Central memory CD8-positive, alpha-beta T cell (primary cell): ENCODE results near the gene KISS1.

Experiments
- ATAC-seq: fragments of 150-1000 bp; cut with Tn5 transposase; replicated peaks from 2 replicates; pipeline ENCODE4 v1.10.0; 2022; ENCODE audit warnings: mild to moderate bottlenecking, moderate FRiP score, moderate number of reproducible peaks; ENCODE audit not compliant: poor library complexity, severe bottlenecking; ENCODE audit errors: extremely low read depth
- DNase-seq, 2 donors: peaks; one replicate each; pipeline ENCODE4 v3.0.0; 2021; ENCODE audit warnings: low spot score in 2 of 2
- H3K27ac Mint-ChIP-seq: one replicate; pipeline ENCODE4 v1.8.0; 2022; ENCODE audit warnings: low read depth, mild to moderate bottlenecking, moderate library complexity, mixed read lengths
- H3K27me3 Mint-ChIP-seq: one replicate; pipeline ENCODE4 v1.8.0; 2022; ENCODE audit warnings: mixed read lengths
- H3K36me3 Mint-ChIP-seq: one replicate; pipeline ENCODE4 v1.8.0; 2022; ENCODE audit warnings: mild to moderate bottlenecking, moderate library complexity, mixed read lengths; ENCODE audit not compliant: insufficient read depth
- H3K4me1 Mint-ChIP-seq: one replicate; pipeline ENCODE4 v1.8.0; 2022; ENCODE audit warnings: mixed read lengths
- H3K4me3 Mint-ChIP-seq: one replicate; pipeline ENCODE4 v1.8.0; 2022; ENCODE audit warnings: mild to moderate bottlenecking, moderate library complexity, mixed read lengths
- H3K9me3 Mint-ChIP-seq: one replicate; pipeline ENCODE4 v1.8.0; 2022; ENCODE audit warnings: mixed read lengths

Gene KISS1

DNA sequence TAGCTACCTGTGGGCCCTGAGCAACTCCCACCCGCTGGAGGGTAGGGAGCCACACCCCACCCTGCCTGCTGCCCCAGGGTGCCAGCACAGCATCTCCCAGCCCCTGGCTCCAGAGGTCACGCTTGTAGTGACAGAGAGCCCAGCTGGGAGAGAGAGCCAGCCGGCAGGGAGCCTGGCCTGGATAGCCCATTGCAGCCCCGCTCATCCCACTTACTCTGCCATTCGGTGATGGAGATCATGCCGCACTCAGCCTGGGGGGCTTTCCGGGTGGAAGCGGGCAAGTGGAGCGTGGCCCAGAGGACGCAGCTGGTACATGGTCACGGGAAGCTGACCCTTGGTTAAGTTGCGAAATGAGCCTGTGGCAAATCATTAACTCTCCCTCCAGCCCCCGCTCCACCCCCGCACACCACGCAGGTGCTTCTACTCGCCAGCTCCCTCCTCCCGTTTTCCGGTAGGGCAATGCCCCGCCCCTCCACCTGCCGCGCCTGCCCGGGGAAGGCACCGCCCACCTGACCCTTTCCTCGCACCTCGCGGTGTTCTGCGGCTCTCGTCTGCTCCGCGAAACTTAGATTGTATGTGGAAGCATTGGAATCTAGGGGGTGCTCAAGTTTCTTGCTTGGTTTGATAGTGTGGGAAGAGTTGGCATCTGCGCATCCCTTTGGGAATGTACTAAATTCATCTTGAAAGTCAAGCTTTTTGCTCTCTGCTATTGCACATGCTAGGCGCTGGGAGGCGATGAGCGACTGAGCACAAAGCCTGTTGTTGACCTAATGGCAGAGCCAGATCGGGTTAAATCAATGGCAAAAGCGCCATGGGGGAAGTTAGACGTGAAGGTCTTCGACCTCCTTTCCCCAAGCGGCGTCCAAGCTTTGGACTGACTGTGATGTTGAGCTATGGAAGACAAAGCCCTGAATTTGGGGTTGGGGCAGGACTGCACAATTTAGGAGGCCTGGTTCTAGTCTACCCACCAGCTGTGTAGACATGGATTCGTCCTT is 17.7 kb upstream of the KISS1 start, which contains the start of gene GOLT1A:
Gene GOLT1A (minus strand): TSS at position 321 of the 995 bp plus-strand sequence. CDS start 82 bp downstream, at position 239.
- Mint-ChIP-seq H3K9me3 (no peaks in the 10 kb centered on the region), H3K4me1 (peaks cover 6% of the 10 kb centered on the region), H3K27ac (no peak within 1 kb of the TSS), H3K27me3 (peaks cover 14% of the 10 kb centered on the region), H3K4me3 (peak within 1 kb of the TSS; percentile 25), H3K36me3 (no peaks in the 10 kb centered on the region)
- ATAC-seq (no peak), DNase-seq (no peak)

GRCh38 chr1:204212715-204213114 is 16.4 kb upstream of the KISS1 start:
- Mint-ChIP-seq H3K4me1 (no peaks in the 10 kb centered on the region), H3K4me3 (no peak overlapping the region), H3K36me3 (no peaks in the 10 kb centered on the region), H3K27ac (no peak overlapping the region), H3K9me3 (no peaks in the 10 kb centered on the region), H3K27me3 (peaks cover 14% of the 10 kb centered on the region)
- ATAC-seq (no peak), DNase-seq (no peak)

DNA sequence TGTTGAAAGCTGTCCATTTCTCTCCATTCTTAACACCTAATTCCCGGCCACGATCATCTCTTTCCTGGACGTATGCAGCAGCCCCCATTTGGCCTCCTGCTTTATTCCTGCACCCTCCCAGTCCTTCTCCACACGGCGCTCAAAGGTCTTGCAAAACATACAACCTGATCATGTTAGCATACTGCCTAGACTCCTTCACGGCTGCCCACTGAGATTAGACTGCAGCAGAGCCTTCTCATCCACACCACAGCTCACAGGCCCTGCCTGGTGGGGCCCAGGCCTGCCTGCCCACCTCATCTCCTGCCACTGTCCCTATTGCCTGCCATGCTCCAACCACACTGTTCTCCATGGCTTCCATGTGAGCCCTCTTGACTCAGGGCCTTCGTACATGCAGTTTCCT is 14.8 kb upstream of the KISS1 start:
- Mint-ChIP-seq H3K9me3 (no peaks in the 10 kb centered on the region), H3K27ac (no peak overlapping the region), H3K36me3 (no peaks in the 10 kb centered on the region), H3K4me3 (no peak overlapping the region), H3K4me1 (no peaks in the 10 kb centered on the region), H3K27me3 (peaks cover 29% of the 10 kb centered on the region)
- DNase-seq (no peak), ATAC-seq (no peak)

DNA sequence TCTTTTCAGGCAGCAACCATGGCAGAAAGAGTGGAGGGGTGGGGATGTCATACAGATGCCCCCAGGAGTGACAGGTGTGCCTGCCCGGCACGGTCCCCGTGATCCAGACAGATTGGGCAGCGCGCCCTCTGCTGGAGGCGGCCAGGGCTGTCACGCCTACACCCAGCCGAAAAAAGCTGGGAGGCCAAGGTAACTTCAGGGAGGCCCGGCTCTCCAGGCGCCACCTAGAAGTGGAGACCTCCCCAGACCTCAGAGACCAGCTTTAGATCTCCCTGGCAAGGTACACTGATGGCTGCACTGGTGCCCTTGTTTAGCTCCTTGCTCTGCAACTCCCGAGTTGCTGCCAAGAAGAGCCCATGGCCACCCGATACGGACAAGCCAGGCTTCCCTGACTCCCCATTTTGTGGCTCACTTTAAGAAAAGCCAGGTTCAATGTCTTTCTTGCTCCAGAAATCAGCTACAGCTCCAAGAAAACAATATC is 10.9 kb upstream of the KISS1 start:
- Mint-ChIP-seq H3K4me3 (no peak overlapping the region), H3K9me3 (no peaks in the 10 kb centered on the region), H3K4me1 (no peaks in the 10 kb centered on the region), H3K27ac (no peak overlapping the region), H3K36me3 (no peaks in the 10 kb centered on the region), H3K27me3 (peaks cover 65% of the 10 kb centered on the region)
- ATAC-seq (peak; percentile 73), DNase-seq (peak; percentile 46 to 73)

- Mint-ChIP-seq H3K27ac (no peak overlapping the region), H3K4me1 (no peaks in the 10 kb centered on the region), H3K36me3 (no peaks in the 10 kb centered on the region), H3K27me3 (peaks cover 75% of the 10 kb centered on the region), H3K9me3 (no peaks in the 10 kb centered on the region), H3K4me3 (no peak overlapping the region)
- ATAC-seq: no peak
- DNase-seq: no peak
Measured at GRCh38 chr1:204206121-204206520, 9.8 kb upstream of the KISS1 start.

GRCh38 chr1:204205486-204205885 is 9.2 kb upstream of the KISS1 start:
- ATAC-seq (no peak), DNase-seq (no peak)
- H3K36me3 Mint-ChIP-seq: no peaks in the 10 kb centered on the region
- H3K9me3 Mint-ChIP-seq: no peaks in the 10 kb centered on the region
- no peak overlapping the region for H3K4me3 Mint-ChIP-seq
- H3K27me3 Mint-ChIP-seq: peaks cover 81% of the 10 kb centered on the region
- H3K27ac Mint-ChIP-seq: no peak overlapping the region
- no peaks in the 10 kb centered on the region for H3K4me1 Mint-ChIP-seq

GRCh38 chr1:204204944-204205343 is 8.7 kb upstream of the KISS1 start:
- Mint-ChIP-seq H3K4me1 (no peaks in the 10 kb centered on the region), H3K27me3 (peaks cover 82% of the 10 kb centered on the region), H3K36me3 (no peaks in the 10 kb centered on the region), H3K4me3 (no peak overlapping the region), H3K27ac (no peak overlapping the region), H3K9me3 (no peaks in the 10 kb centered on the region)
- ATAC-seq (no peak), DNase-seq (no peak)

DNA sequence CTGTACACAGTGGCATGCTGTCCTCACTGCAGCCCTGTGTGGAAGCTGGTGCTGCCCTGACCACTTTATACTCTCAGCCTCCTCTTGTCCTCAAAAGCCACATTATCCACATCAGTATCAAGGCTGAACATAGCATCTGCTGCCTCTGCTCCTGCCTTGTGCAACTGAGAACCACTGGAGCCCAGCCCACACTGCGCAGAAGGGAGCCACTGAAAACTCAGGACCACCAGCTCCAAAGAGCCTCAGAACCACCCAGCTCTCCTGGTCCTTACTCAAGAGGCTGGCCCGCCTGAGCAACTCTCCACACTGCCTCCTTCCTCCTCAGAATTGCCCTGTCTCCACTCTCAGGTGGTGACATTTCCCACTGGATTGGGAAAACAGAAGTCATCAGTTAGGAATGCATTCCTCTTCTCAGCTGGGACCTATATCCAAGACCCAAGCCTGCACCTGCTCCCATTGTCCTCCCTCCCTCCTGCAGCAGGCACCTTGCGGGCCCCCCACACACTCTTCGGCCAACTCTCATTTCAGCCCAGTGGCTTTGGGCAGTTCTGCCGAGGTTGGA is 7.0 kb upstream of the KISS1 start:
- peaks cover 72% of the 10 kb centered on the region for H3K27me3 Mint-ChIP-seq
- H3K9me3 Mint-ChIP-seq: no peaks in the 10 kb centered on the region
- H3K36me3 Mint-ChIP-seq: no peaks in the 10 kb centered on the region
- no peaks in the 10 kb centered on the region for H3K4me1 Mint-ChIP-seq
- H3K27ac Mint-ChIP-seq: no peak overlapping the region
- no peak overlapping the region for H3K4me3 Mint-ChIP-seq
- no peak for ATAC-seq
- DNase-seq: no peak

- Mint-ChIP-seq H3K4me1 (no peaks in the 10 kb centered on the region), H3K4me3 (no peak overlapping the region), H3K27ac (no peak overlapping the region), H3K9me3 (no peaks in the 10 kb centered on the region), H3K27me3 (peaks cover 67% of the 10 kb centered on the region), H3K36me3 (no peaks in the 10 kb centered on the region)
- DNase-seq (no peak), ATAC-seq (no peak)
Measured at GRCh38 chr1:204202481-204202880, 6.2 kb upstream of the KISS1 start.

DNA sequence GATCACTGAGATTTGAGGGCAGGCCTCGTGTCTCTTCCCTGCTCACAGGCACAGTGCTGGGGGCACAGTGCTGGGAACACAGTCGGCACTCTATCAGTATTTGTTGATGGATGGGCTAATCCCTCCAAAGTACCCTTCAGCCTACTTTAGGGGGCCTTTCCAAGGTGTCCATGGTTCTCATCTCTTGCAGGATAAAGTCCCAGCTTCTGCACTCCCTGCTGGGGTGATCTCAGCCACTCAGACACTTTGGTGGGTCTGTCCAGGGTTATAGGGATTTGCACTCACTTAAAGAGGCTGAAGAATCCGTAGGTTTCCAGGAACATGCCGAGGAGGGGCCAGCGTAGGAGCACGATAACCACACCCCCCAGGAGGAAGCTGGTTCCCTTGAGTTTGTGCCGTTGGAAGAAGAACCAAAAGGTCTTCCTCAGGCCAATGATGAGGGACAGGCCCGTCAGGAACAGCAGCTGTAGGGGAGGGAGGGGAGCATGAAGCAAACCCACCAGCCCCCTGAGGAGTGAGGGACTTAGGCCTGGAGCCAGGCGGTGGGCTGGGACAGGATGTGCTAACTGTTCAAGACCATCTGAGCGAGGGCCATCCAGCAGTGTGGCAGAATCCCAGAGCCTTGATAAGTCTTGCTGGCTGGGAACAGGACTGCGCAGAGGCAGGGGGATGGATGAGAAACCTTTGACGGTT is 5.2 kb upstream of the KISS1 start:
- H3K4me3 Mint-ChIP-seq: no peak overlapping the region
- DNase-seq (no peak), ATAC-seq (no peak)
- H3K4me1 Mint-ChIP-seq: no peaks in the 10 kb centered on the region
- no peak overlapping the region for H3K27ac Mint-ChIP-seq
- no peaks in the 10 kb centered on the region for H3K36me3 Mint-ChIP-seq
- H3K27me3 Mint-ChIP-seq: peaks cover 57% of the 10 kb centered on the region
- H3K9me3 Mint-ChIP-seq: no peaks in the 10 kb centered on the region

GRCh38 chr1:204199579-204199978 is 3.3 kb upstream of the KISS1 start:
- no peak for DNase-seq
- Mint-ChIP-seq H3K4me1 (no peaks in the 10 kb centered on the region), H3K36me3 (no peaks in the 10 kb centered on the region), H3K4me3 (no peak overlapping the region), H3K27ac (no peak overlapping the region), H3K27me3 (peaks cover 38% of the 10 kb centered on the region), H3K9me3 (no peaks in the 10 kb centered on the region)
- ATAC-seq: no peak

DNA sequence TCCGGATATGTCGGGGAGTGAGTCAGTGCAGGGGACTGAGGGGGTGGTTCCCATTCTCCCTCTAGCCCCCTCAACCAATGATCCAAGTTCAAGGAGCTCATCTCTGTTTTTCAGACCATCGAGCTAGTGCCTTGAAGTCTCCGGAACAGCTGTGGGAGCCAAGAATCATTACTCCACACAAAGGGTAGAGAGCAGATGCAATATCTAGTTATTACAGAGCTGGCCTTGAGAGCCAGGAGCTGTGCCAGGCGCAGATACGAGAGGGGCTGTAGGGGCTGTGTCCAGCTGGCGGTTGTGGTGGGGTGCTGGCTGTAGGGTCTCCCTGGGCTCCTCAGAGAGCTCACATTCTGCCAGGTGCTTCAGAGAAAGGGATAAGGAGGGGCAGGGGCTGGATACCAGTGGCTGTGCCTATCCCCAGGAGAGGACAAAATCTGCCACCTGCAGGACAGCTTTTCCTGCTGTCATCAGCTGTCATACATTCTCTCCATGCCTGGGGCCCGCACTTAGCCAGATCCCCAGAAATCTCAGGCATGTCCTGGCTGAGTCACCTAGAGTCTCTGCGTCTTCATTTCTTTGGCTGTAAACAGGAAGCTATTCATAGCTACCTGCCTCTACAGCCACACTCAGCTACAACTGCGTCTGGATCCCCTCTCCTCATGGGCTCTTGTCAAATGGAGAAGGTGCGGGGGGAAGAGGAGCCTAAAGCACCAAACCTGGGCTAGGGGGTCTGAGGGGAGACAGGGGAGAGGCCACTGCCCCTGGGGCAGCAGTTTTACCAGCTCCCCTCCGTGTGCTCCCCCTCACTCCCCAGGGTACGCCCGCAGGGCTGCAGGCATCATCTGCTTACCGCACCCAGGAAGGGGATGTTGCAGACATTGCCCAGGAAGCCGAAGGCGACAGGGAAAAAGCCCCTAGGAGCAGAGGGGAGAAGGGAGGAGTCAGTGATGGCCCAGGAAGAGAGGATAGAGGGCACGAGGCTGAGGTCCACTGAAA is 2.4 kb upstream of the KISS1 start:
- ATAC-seq (no peak), DNase-seq (no peak)
- Mint-ChIP-seq H3K36me3 (no peaks in the 10 kb centered on the region), H3K9me3 (no peaks in the 10 kb centered on the region), H3K4me3 (no peak overlapping the region), H3K27ac (no peak overlapping the region), H3K4me1 (no peaks in the 10 kb centered on the region), H3K27me3 (peaks cover 29% of the 10 kb centered on the region)
